ENCODE data around the gene NINJ1.

DNA sequence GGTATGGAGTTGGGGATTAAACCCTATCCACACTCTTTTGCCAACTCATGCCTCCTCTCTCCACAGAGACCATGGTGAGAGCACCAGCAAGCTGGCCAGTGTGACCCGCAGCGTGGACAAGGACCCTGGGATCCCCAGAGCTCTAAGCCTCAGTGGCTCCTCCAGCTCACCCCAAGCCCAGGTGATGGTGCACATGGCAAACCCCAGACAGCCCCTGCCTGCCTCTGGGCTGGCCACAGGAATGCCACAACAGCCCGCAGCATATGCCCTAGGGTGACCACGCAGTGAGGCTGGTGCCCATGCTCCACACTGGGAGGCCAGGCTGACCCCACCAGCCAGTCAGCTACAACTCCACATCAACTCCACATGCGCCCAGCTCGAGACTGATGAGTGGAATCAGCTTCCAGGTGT, 49.6 kb downstream of the NINJ1 start:
- TF ChIP-seq, protein P1, sequence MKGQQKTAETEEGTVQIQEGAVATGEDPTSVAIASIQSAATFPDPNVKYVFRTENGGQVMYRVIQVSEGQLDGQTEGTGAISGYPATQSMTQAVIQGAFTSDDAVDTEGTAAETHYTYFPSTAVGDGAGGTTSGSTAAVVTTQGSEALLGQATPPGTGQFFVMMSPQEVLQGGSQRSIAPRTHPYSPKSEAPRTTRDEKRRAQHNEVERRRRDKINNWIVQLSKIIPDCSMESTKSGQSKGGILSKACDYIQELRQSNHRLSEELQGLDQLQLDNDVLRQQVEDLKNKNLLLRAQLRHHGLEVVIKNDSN (IDR thresholded peaks at IDR 0.05; ENCODE audit: borderline replicate concordance, low read depth), result no peak
- TF ChIP-seq NFIC (IDR thresholded peaks at IDR 0.05; ENCODE audit: borderline replicate concordance), result no peak
- TF ChIP-seq POLR2AphosphoS5 (IDR thresholded peaks at IDR 0.05; ENCODE audit: low read depth, low read length), result no peak
- TF ChIP-seq, protein P2, sequence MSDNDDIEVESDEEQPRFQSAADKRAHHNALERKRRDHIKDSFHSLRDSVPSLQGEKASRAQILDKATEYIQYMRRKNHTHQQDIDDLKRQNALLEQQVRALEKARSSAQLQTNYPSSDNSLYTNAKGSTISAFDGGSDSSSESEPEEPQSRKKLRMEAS (IDR thresholded peaks at IDR 0.05; ENCODE audit: low read depth), result no peak
- no peak for TF ChIP-seq NRF1 (IDR thresholded peaks at IDR 0.05; ENCODE audit: low read depth, low read length)
- TF ChIP-seq RAD21 (IDR thresholded peaks at IDR 0.05; ENCODE audit: low read length), result no peak
- TF ChIP-seq, protein P3, sequence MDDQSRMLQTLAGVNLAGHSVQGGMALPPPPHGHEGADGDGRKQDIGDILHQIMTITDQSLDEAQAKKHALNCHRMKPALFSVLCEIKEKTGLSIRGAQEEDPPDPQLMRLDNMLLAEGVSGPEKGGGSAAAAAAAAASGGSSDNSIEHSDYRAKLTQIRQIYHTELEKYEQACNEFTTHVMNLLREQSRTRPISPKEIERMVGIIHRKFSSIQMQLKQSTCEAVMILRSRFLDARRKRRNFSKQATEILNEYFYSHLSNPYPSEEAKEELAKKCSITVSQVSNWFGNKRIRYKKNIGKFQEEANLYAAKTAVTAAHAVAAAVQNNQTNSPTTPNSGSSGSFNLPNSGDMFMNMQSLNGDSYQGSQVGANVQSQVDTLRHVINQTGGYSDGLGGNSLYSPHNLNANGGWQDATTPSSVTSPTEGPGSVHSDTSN (IDR thresholded peaks at IDR 0.05), result no peak
- TF ChIP-seq, protein P4, sequence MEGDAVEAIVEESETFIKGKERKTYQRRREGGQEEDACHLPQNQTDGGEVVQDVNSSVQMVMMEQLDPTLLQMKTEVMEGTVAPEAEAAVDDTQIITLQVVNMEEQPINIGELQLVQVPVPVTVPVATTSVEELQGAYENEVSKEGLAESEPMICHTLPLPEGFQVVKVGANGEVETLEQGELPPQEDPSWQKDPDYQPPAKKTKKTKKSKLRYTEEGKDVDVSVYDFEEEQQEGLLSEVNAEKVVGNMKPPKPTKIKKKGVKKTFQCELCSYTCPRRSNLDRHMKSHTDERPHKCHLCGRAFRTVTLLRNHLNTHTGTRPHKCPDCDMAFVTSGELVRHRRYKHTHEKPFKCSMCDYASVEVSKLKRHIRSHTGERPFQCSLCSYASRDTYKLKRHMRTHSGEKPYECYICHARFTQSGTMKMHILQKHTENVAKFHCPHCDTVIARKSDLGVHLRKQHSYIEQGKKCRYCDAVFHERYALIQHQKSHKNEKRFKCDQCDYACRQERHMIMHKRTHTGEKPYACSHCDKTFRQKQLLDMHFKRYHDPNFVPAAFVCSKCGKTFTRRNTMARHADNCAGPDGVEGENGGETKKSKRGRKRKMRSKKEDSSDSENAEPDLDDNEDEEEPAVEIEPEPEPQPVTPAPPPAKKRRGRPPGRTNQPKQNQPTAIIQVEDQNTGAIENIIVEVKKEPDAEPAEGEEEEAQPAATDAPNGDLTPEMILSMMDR (IDR thresholded peaks at IDR 0.05), result no peak
- no peak for TF ChIP-seq EP300 (IDR thresholded peaks at IDR 0.05; ENCODE audit: borderline replicate concordance in 1 of 2, low read depth in 1 of 2, low read length in 1 of 2)
- no peak for TF ChIP-seq RFX5 (IDR thresholded peaks at IDR 0.05; ENCODE audit: low read length)
- TF ChIP-seq YY1 (IDR thresholded peaks at IDR 0.05; ENCODE audit: low read depth), result no peak
- no peak for TF ChIP-seq MXI1 (IDR thresholded peaks at IDR 0.05; ENCODE audit: low read depth, low read length)
- TF ChIP-seq TCF12 (IDR thresholded peaks at IDR 0.05), result no peak

Measured in SK-N-SH (cell line).